Endothelial cell of umbilical vein (primary cell): ENCODE results near the gene TKTL1.

Experiments
- EZH2 ChIP-seq: IDR thresholded peaks from 2 replicates; pipeline ENCODE4 v1.6.1; 2012; ENCODE audit warnings: borderline replicate concordance, low read depth, mild to moderate bottlenecking, moderate library complexity, low read length, inconsistent platforms; ENCODE audit not compliant: severe bottlenecking
- POLR2A ChIP-seq: IDR thresholded peaks from 2 replicates; pipeline ENCODE4 v1.6.1; 2012; ENCODE audit warnings: low read depth, mild to moderate bottlenecking, control low read depth, low read length
- TF ChIP-seq, protein P1 (sequence below), 2 donors: IDR thresholded peaks; 1 replicate in 1 of 2; 2 replicates in 1 of 2; pipeline ENCODE4 v1.5.1; 2011; ENCODE audit warnings: low read length in 2 of 2, mild to moderate bottlenecking in 2 of 2, moderate library complexity in 2 of 2, control low read depth in 1 of 2, inconsistent platforms in 1 of 2, low read depth in 1 of 2; ENCODE audit not compliant: insufficient read depth in 1 of 2; ENCODE audit errors: extremely low read depth in 1 of 2

DNA sequence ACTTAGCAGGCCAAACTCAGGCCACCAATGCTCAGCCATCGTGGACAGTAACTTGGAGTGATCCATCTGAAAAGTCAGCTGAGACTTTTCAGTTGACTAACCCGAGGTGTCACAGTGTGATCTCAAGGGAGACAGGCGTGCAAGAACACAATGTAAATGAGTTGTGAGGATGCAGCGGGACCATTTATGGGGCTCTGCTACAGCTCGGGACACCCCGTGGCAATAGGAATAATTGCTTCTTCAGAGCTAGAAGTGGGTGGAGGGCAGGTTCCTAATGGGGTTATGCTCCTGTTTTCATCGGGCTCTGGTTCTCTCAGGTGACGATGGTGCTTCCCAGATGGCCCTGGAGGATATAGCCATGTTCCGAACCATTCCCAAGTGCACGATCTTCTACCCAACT lies 27.3 kb downstream of the TKTL1 start:
- TF ChIP-seq, protein P1, sequence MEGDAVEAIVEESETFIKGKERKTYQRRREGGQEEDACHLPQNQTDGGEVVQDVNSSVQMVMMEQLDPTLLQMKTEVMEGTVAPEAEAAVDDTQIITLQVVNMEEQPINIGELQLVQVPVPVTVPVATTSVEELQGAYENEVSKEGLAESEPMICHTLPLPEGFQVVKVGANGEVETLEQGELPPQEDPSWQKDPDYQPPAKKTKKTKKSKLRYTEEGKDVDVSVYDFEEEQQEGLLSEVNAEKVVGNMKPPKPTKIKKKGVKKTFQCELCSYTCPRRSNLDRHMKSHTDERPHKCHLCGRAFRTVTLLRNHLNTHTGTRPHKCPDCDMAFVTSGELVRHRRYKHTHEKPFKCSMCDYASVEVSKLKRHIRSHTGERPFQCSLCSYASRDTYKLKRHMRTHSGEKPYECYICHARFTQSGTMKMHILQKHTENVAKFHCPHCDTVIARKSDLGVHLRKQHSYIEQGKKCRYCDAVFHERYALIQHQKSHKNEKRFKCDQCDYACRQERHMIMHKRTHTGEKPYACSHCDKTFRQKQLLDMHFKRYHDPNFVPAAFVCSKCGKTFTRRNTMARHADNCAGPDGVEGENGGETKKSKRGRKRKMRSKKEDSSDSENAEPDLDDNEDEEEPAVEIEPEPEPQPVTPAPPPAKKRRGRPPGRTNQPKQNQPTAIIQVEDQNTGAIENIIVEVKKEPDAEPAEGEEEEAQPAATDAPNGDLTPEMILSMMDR (IDR thresholded peaks at IDR 0.05; ENCODE audit: extremely low read depth in 1 of 2, insufficient read depth in 1 of 2, low read depth in 1 of 2, low read length in 2 of 2), result no peak
- no peak for TF ChIP-seq POLR2A
- no peak for TF ChIP-seq EZH2
